HG03558 (cell line): ENCODE data around the gene CAPZB.

ENCODE experiments used
- ATAC-seq: cut with Tn5 transposase; IDR thresholded peaks from one replicate; pipeline ENCODE4 v1.9.1; 2021; ENCODE audit warnings: moderate number of reproducible peaks; ENCODE audit not compliant: unreplicated experiment; ENCODE audit errors: extremely low read depth

CAPZB gene

GRCh38 chr1:19356266-19356665 lies 129.1 kb downstream of the CAPZB start:
- no peak for ATAC-seq

GRCh38 chr1:19354531-19354981 lies 130.8 kb downstream of the CAPZB start:
- no peak for ATAC-seq

GRCh38 chr1:19353596-19353995 lies 131.7 kb downstream of the CAPZB start:
- ATAC-seq: no peak

- ATAC-seq: no peak
Observed at GRCh38 chr1:19352839-19353238, 132.5 kb downstream of the CAPZB start.

- no peak for ATAC-seq
Observed at GRCh38 chr1:19351873-19352272, 133.5 kb downstream of the CAPZB start.

- no peak for ATAC-seq
Observed at GRCh38 chr1:19350566-19350965, 134.8 kb downstream of the CAPZB start.

GRCh38 chr1:19349999-19350398 lies 135.3 kb downstream of the CAPZB start:
- no peak for ATAC-seq

- ATAC-seq: no peak
Observed at GRCh38 chr1:19348441-19349198, 136.7 kb downstream of the CAPZB start.

GRCh38 chr1:19347533-19348172 lies 137.7 kb downstream of the CAPZB start:
- no peak for ATAC-seq

- no peak for ATAC-seq
Observed at GRCh38 chr1:19346026-19346425, 139.3 kb downstream of the CAPZB start.

- no peak for ATAC-seq
Observed at GRCh38 chr1:19345391-19345790, 139.9 kb downstream of the CAPZB start.

GRCh38 chr1:19344831-19345230 lies 140.5 kb downstream of the CAPZB start:
- no peak for ATAC-seq

- ATAC-seq: no peak
Observed at GRCh38 chr1:19344372-19344810, 140.9 kb downstream of the CAPZB start.

- no peak for ATAC-seq
Observed at GRCh38 chr1:19343617-19344350, 141.6 kb downstream of the CAPZB start.

- no peak for ATAC-seq
Observed at GRCh38 chr1:19342894-19343616, 142.3 kb downstream of the CAPZB start.

- ATAC-seq: no peak
Observed at GRCh38 chr1:19342062-19342750, 143.1 kb downstream of the CAPZB start.

- ATAC-seq: no peak
Observed at GRCh38 chr1:19341201-19342061, 143.9 kb downstream of the CAPZB start.

GRCh38 chr1:19340387-19340937 lies 144.9 kb downstream of the CAPZB start:
- no peak for ATAC-seq
